Esophagus muscularis mucosa (tissue), 3 donors: ENCODE measurements around the gene TAF6L.
"Not testable (repeated sequence)": the region's sequence is repeated elsewhere in the genome, so short reads cannot be mapped to it uniquely, and the experiment has no call there.

Experiments used
- POLR2A ChIP-seq: fragments of 450-650 bp; IDR thresholded peaks from one replicate; pipeline ENCODE4 v1.6.1; 2017; ENCODE audit warnings: antibody characterized with exemption, moderate library complexity, mild to moderate bottlenecking, low read depth
- TF ChIP-seq, protein P1 (sequence below), 3 experiments: fragments of 200-600 bp in 2 of 3; fragments of 450-650 bp in 1 of 3; sonication (generic) in 2 of 3; IDR thresholded peaks; one replicate each; pipeline ENCODE4 v1.5.1; 2017 to 2019; ENCODE audit warnings: antibody characterized with exemption in 3 of 3, mild to moderate bottlenecking in 2 of 3, moderate library complexity in 1 of 3

DNA sequence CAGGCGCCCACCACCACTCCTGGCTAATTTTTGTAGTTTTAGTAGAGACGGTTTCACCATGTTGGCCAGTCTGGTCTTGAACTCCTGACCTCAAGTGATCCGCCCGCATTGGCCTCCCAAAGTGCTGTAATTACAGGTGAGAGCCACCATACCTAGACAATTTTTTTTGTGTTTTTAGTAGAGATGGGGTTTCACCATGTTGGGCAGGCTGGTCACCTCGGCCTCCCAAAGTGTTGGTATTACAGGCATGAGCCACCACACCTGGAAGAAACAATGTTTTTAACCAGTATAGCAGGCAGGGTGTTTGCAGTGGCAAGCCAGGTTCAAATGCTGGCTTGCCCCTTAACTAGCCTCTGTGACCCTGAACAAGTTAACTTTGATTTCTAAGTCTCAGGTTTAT is 21.3 kb upstream of the TAF6L start:
- TF ChIP-seq, protein P1, sequence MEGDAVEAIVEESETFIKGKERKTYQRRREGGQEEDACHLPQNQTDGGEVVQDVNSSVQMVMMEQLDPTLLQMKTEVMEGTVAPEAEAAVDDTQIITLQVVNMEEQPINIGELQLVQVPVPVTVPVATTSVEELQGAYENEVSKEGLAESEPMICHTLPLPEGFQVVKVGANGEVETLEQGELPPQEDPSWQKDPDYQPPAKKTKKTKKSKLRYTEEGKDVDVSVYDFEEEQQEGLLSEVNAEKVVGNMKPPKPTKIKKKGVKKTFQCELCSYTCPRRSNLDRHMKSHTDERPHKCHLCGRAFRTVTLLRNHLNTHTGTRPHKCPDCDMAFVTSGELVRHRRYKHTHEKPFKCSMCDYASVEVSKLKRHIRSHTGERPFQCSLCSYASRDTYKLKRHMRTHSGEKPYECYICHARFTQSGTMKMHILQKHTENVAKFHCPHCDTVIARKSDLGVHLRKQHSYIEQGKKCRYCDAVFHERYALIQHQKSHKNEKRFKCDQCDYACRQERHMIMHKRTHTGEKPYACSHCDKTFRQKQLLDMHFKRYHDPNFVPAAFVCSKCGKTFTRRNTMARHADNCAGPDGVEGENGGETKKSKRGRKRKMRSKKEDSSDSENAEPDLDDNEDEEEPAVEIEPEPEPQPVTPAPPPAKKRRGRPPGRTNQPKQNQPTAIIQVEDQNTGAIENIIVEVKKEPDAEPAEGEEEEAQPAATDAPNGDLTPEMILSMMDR (IDR thresholded peaks at IDR 0.05) = not testable (repeated sequence)
- TF ChIP-seq POLR2A = not testable (repeated sequence)
